ENCODE results near the gene PI4KB.

PI4KB gene

GRCh38 chr1:151369621-151370048, 42.4 kb upstream of the PI4KB start:
- no peaks in the 10 kb centered on the region for H3K9me3 ChIP-seq
- H3K4me1 ChIP-seq (ENCODE audit: control insufficient read depth in 1 of 2, insufficient read depth in 1 of 2, low read depth in 1 of 2, low read length in 1 of 2): no peaks in the 10 kb centered on the region
- no peaks in the 10 kb centered on the region for H3K27me3 ChIP-seq
- no peak overlapping the region for H3K4me3 ChIP-seq (ENCODE audit: low read depth in 1 of 2, low read length in 1 of 2)
- H3K36me3 ChIP-seq: no peaks in the 10 kb centered on the region
- TF ChIP-seq CTCF (IDR thresholded peaks at IDR 0.05): no peak
- no peak overlapping the region for H3K27ac ChIP-seq

- Histone ChIP-seq H3K27me3 (no peaks in the 10 kb centered on the region), H3K27ac (no peak overlapping the region), H3K4me1 (ENCODE audit: control insufficient read depth in 1 of 2, insufficient read depth in 1 of 2, low read depth in 1 of 2, low read length in 1 of 2) (no peaks in the 10 kb centered on the region), H3K36me3 (no peaks in the 10 kb centered on the region), H3K9me3 (no peaks in the 10 kb centered on the region), H3K4me3 (ENCODE audit: low read depth in 1 of 2, low read length in 1 of 2) (no peak overlapping the region)
- no peak for TF ChIP-seq CTCF (IDR thresholded peaks at IDR 0.05)
Measured at GRCh38 chr1:151369302-151369610, 42.0 kb upstream of the PI4KB start.

- no peak for TF ChIP-seq CTCF (IDR thresholded peaks at IDR 0.05)
- Histone ChIP-seq H3K4me3 (ENCODE audit: low read depth in 1 of 2, low read length in 1 of 2) (no peak overlapping the region), H3K4me1 (ENCODE audit: control insufficient read depth in 1 of 2, insufficient read depth in 1 of 2, low read depth in 1 of 2, low read length in 1 of 2) (no peaks in the 10 kb centered on the region)
Measured at GRCh38 chr1:151368393-151369301, 41.4 kb upstream of the PI4KB start.

DNA sequence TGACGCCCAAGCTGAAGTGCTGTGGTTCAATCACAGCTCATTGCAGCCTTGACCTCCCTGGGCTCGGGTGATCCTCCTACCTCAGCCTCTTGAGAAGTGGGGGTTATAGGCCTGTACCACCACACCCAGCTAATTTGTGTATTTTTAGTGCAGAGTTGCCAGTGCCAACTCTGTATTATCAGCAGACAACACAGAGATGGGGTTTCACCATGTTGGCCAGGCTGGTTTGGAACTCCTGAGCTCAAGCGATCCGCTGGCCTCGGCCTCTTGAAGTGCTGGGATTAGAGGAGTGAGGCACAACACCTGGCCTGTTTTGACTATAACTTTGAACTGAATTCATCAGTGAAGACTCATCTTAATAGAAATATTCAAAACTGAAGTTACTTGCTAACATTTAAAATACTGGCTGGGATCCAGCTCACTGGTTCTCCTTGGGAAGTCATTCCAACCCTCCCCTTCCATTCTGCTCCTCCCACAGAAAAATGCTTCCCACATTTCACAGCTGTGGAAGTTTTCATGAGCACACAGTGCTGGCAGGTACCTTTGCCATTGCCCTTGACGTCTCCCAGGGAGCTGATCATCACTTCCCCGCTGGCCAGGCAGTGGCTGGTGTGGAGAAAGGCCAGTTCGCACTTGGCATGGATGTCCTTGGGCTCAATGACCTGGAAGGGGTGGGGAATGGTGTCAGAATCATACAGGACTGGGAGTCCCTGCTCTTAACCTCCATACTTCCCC, 40.6 kb upstream of the PI4KB start:
- Histone ChIP-seq H3K4me3 (ENCODE audit: low read depth in 1 of 2, low read length in 1 of 2) (no peak overlapping the region), H3K36me3 (no peaks in the 10 kb centered on the region), H3K27ac (no peak overlapping the region), H3K27me3 (no peaks in the 10 kb centered on the region), H3K9me3 (peaks cover 2% of the 10 kb centered on the region), H3K4me1 (ENCODE audit: control insufficient read depth in 1 of 2, insufficient read depth in 1 of 2, low read depth in 1 of 2, low read length in 1 of 2) (no peaks in the 10 kb centered on the region)
- no peak for TF ChIP-seq CTCF (IDR thresholded peaks at IDR 0.05)

More at GRCh38 chr1:151368393-151369301, 41.4 kb upstream of the PI4KB start:
- Histone ChIP-seq H3K9me3 (no peaks in the 10 kb centered on the region), H3K27ac (no peak overlapping the region), H3K36me3 (no peaks in the 10 kb centered on the region), H3K27me3 (no peaks in the 10 kb centered on the region)

- Histone ChIP-seq H3K9me3 (peaks cover 3% of the 10 kb centered on the region), H3K27ac (no peak overlapping the region), H3K4me3 (ENCODE audit: low read depth in 1 of 2, low read length in 1 of 2) (no peak overlapping the region), H3K27me3 (no peaks in the 10 kb centered on the region), H3K4me1 (ENCODE audit: control insufficient read depth in 1 of 2, insufficient read depth in 1 of 2, low read depth in 1 of 2, low read length in 1 of 2) (no peaks in the 10 kb centered on the region), H3K36me3 (no peaks in the 10 kb centered on the region)
- no peak for TF ChIP-seq CTCF (IDR thresholded peaks at IDR 0.05)
Measured at GRCh38 chr1:151364996-151365395, 37.8 kb upstream of the PI4KB start.
